HG02588 (cell line): ENCODE results near the gene SHB.

Source experiments
- ATAC-seq: cut with Tn5 transposase; IDR thresholded peaks from one replicate; pipeline ENCODE4 v1.9.1; 2021; ENCODE audit warnings: mild to moderate bottlenecking, moderate library complexity; ENCODE audit not compliant: unreplicated experiment

Gene SHB

GRCh38 chr9:38088006-38088925 lies 19.2 kb upstream of the SHB start:
- peak; percentile 41 for ATAC-seq

GRCh38 chr9:38086496-38086895 lies 17.5 kb upstream of the SHB start:
- no peak for ATAC-seq

GRCh38 chr9:38085308-38085707 lies 16.3 kb upstream of the SHB start:
- no peak for ATAC-seq

GRCh38 chr9:38084556-38084880 lies 15.5 kb upstream of the SHB start:
- ATAC-seq, result no peak

DNA sequence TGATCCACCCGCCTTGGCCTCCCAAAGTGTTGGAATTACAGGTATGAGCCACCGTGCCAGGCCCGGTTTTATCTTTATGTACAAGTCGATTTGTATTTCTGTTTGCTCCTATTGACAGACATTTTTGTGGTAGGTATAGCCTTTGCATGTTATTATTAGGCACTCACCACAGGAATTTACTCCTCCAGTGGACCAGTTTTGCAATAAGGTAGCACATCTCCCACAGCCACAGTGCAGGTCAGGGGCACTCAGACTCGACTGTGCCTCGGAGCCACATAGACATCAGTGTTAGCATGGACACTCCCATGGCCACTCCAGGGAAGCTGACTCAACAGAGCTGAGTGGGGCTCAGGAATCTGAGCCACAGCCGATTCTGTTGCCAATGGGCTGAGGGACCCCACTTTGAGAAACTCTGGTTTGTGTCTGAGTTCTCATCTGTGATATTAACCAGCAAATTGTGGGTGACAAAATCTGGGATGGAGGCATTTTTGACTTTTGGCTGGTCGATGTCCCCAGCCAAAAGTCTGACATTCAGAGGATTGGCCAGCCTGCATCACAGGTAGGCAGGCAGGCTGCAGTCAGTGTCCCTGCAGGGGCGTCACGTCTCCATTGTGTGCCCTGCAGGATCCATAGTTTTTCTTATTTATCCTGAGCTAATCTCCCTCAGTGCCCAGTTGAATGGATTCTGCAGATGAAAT lies 15.0 kb upstream of the SHB start:
- no peak for ATAC-seq

- ATAC-seq, result no peak
These were observed 13.6 kb upstream of the SHB start for GRCh38 chr9:38082446-38083287.

GRCh38 chr9:38081356-38082108 lies 12.5 kb upstream of the SHB start:
- no peak for ATAC-seq

- ATAC-seq, result no peak
These were observed 10.5 kb upstream of the SHB start for GRCh38 chr9:38079461-38080031.

DNA sequence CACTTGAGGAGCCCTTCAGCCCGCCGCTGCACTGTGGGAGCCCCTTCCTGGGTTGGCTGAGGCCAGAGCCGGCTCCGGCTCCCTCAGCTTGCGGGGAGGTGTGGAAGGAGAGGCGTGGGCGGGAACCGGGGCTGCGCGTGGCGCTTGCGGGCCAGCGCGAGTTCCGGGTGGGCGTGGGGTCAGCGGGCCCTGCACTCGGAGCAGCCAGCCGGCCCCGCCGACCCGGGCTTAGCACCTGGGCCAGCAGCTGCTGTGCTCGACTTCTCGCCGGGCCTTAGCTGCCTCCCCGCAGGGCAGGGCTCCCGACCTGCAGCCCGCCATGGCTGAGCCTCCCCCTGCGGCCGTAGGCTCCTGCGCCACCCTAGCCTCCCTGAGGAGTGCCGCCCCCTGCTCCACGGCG lies 6.2 kb upstream of the SHB start:
- ATAC-seq, result no peak

DNA sequence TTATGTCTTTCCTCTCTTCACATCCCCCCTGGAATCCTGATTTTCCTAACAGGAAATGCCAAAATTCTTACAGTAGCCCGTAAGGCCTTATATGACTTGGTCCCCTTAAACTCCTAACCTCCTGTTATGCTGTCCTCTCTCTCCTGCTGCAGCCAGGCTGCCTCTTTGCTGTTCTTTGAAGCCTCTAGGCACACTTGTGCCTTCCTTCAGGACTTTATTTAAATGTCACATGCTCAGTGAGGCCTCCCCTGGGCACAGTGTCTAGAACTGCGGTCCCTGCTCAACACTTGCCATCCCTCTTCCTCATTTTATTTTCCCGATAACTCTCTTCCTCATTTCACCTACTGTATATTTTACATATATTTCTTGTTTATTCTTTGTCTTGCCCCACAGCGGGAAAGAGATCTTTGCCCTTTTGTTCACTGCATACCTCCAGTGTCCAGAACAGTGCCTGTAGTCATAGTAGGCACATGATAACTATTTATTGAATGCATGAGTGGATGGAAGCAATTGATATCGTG lies 5.5 kb upstream of the SHB start:
- ATAC-seq, result no peak

GRCh38 chr9:38073882-38074281 lies 4.9 kb upstream of the SHB start:
- no peak for ATAC-seq

- no peak for ATAC-seq
These were observed 2.6 kb upstream of the SHB start for GRCh38 chr9:38071470-38072134.

GRCh38 chr9:38067859-38068681 lies 957 bp downstream of the SHB start:
- no peak for ATAC-seq

DNA sequence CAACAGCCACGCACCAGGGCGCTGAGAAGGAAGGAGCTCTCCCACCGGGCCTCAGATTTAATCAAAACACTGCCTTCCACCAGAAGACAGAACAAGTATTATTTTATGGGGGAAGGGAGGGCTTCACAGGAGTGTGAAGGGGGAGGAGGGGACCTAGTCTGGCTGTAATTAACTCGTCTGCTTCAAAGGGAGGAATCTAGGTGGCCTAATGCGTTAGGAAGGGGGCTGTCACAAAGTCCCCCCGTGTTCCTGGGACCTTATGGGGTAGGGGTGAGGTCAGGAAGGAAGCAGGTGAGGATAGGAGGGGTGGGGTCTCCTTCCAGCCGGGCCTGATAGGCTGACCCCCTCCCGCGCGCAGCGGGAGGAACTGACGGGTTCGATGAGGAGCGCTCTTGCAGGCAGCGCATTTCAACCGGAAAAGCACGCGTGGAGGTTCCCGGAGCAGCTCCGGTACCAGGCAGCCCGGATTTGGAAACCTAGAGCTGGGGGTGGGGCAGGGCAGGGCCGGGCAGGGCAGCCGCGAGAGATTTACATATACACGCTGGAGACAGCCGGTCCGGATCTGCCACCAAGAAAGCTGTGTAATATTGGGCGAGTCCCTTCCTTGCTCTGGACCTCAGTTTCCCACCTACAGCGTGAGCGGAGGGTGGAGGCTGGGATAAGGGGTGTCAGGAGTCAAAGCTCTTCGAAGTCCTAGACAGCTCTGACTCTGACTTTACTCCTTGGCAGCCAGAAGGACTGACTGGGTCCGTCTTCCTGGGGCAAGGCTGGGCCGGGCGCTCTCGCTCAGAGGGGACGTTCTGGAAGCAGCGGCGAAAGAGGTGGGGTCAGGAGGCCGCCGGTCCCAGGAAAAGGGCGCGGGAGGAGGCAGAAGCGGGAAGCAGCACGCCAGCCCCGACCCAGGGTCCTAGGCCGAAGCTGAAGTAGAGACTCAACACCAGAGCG lies 1.8 kb downstream of the SHB start:
- no peak for ATAC-seq

- ATAC-seq, result no peak
These were observed 2.7 kb downstream of the SHB start for GRCh38 chr9:38066197-38066913.

- peak; percentile 29 for ATAC-seq
These were observed 3.5 kb downstream of the SHB start for GRCh38 chr9:38065369-38066075.
